Myocyte (in vitro differentiated cells): Measurements from ENCODE around the gene RAB3GAP2. TPM values are rescaled to one million over a fixed set of nuclear protein-coding genes. Genes with fewer than 3 reads are reported as not detected.
A peak's percentile ranks its signal among the peaks of the same experiment; 100 is the strongest.
"Not testable (repeated sequence)": the region's sequence is repeated elsewhere in the genome, so short reads cannot be mapped to it uniquely, and the experiment has no call there.

ENCODE experiments used
- DNase-seq: peaks from one replicate; pipeline ENCODE4 v3.0.0-alpha.2; 2012; ENCODE audit warnings: low read depth
- total RNA-seq: library from RNA; depleted of rRNA; stranded (reverse); fragments of >200 nt; gene quantifications from 2 replicates; pipeline ENCODE4 v1.2.3, GENCODE V29; 2014

RAB3GAP2 gene
- total RNA-seq, 1 donor from 2014 or later: 21.4 TPM

DNA sequence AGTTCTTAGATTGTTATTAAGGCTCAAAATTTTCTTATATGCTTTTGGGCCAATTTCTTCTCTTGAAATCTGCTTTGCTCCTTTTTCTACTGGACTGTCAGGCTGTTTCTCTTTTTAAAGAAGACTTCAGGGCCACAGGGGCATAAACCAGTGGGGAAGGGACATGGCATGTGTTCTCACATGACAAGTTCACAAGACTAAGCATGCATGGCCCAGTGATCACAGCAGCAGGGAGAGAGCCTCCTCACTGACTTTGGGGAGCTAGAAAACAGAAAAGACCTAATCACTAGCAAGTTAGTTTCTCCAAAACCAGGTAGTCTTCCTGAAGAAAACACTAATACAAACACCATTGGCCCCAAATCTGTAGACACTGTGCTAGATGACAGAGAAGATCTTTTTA lies 64.8 kb downstream of the RAB3GAP2 start:
- DNase-seq: no peak

DNA sequence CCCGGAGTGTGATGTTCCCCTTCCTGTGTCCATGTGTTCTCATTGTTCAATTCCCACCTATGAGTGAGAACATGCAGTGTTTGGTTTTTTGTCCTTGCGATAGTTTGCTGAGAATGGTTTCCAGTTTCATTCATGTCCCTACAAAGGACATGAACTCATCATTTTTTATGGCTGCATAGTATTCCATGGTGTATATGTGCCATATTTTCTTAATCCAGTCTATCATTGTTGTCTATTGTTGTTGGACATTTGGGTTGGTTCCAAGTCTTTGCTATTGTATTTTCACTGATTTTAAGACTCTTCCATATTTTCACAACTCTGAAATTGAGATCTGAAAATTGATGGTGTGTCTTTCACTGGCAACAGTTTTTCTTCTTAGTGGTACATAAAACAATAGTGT lies 67.5 kb downstream of the RAB3GAP2 start:
- DNase-seq: not testable (repeated sequence)

DNA sequence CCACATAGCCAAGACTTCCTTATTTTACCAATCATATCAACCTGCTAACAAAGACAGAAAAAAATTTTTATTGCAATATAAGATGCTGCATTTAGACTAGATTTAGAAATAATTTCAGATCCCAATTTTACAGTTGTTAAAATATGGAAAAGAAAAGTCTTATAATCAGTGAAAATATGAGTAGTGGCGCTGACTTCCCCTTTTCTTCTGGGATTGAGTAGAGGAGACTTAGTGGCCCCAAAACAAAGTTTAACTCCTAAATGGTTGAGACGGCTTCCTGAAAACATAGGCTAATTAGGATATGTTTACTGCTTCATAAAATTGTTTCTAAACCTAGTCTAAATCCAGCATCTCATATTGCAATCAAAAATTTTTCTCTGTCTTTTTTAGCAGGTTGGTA lies 68.4 kb downstream of the RAB3GAP2 start:
- DNase-seq: no peak

DNA sequence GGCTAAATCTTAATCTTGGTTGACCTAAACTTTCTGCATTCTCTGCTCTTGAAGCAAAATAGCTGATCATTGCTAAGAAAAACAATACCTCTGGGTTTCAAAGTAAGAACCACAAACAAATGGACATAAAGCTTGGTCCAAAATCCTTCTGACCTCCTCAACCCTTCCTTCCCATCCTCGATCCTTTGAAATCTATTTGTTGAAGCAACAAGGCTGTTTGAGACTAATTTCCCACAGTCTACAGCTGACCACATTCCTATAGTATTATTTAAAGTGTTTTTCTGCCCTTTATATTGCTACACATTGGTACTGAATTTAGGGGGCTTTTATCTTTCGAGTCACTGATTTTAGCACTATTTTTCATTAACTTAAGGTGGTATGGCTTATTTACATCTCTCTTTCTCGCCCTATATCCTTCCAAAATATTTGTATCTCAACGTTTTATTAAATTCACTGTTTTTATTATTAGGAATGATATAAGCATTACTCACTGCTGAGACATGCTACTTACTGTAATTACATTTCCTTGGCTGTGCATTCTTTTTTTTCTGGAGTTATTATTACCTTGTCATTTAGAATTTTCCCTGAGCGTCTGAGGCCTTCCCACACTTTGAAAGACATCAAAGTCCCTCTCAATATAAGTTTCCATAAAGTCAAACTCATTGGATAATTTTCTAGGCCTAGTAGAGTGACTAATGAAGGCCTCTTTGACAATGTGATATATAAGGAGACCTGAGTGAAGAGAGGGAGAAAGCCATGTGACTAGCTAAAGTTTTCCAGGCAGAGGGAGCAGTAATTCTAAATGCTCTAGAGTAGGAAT lies 73.9 kb downstream of the RAB3GAP2 start:
- no peak for DNase-seq

DNA sequence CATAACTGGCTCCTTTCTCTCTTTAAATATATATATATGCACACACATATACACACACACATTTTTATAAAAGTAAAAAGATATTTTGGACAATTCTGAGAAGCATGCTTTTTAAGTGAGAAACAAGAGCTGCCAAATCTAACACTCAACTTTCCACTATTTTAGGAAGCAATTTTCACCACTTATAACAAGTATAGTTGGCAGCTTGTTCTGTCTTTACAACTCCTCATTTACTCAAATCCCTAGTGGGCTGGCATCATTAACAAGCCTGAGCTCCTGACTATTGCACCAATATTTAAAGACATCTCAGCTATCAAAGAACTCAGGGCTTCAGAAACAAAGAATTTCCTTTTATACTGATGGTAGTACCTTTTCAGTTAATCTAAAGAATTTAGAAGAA lies 76.6 kb downstream of the RAB3GAP2 start:
- no peak for DNase-seq

DNA sequence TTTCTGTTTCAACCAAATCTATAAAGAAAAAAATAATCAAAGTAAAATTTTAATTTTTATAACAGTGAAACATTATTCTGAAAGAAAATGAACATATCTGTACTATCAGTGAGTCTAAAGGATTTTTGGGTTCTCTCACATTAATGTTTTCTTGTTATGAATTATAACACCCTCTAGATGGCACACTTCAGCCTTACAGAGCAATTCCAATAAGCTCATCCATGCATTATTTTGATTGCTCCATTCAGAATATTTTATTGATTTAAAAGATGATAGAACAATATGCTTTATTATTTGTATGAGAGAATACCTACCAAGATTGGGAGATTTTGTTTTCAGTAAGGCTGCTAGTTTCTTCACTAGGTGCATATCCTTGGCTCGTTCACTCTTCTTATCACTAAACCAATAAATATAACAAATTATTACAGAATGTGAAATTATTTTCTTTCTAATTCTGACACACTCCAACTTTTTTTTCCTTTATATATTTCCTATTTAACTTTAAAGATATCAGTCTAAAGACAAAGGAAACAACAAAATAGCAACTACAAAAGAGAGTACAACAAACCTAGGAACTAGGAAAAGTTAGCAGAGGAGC lies 82.4 kb downstream of the RAB3GAP2 start:
- DNase-seq: peak; percentile 24

DNA sequence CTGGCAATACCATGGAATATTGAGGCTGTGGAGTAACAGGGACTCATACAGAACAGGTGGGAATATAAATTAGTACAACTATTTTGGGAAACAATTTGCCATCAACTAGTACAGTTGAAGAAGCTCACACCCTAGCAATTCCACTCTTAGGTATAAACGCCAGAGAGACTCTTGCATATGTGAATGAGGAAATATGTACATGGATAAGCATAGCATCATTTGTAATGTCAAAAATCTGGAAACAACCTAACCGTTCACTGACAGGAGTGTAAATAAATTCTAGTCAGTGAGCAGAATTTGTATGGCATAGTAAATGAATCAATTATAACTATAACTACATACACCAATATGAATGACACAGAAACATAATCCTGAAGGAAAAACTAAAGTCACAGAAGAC lies 83.7 kb downstream of the RAB3GAP2 start:
- DNase-seq: no peak

DNA sequence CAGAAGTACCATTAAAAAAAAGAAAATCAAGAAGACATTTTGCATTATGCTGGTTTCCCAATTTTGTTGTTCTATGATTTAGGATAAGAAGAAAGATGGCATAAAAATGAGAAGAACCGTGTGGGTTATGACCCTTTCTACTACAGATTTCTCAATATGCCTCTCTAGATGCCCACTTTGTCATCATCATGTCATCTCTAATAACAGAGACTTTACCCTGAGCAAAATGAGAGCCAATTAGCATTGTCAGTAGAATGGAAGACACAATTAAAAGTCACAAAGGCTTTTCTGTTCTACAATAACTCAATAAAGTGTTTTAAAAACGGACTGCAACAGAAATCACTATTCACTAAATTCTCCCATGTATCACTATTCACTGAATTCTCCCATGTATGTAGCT lies 85.5 kb downstream of the RAB3GAP2 start:
- no peak for DNase-seq

DNA sequence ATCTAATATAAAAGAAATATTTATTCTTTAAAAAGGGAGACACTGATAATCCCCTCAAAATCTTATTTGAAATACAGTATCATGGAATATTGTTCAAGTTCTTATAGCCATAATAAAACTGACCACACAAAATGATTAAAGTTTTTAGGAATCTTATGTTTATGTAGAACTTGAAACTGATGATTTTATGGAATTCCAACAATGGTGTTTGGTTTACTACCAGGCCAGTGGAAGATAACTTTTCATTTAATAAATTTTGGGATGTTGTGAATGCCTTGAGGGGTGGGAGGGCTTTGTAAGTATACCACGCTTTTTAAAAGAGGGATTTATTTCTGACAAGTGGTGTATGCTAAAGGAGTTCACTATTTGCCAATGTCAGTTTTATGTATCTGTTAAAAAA lies 87.7 kb downstream of the RAB3GAP2 start:
- no peak for DNase-seq

DNA sequence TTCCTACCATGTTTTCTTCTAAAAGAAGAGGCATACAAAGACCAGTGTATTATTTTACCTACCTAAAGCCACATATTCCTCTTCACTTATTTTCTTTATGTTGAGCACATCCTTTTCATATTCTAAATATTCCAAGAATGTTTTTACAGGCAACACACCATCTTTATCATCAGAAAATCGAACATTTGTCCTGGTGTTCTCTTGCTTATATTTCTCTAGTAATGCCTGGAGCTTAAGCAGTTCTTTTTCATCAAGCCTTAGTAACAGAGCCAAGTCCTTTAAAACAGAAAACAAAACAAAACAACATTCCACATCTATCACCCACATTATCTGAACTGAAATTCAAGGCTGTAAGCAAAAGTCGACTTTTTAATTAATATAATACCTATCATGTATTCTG lies 89.6 kb downstream of the RAB3GAP2 start:
- peak; percentile 16 for DNase-seq

DNA sequence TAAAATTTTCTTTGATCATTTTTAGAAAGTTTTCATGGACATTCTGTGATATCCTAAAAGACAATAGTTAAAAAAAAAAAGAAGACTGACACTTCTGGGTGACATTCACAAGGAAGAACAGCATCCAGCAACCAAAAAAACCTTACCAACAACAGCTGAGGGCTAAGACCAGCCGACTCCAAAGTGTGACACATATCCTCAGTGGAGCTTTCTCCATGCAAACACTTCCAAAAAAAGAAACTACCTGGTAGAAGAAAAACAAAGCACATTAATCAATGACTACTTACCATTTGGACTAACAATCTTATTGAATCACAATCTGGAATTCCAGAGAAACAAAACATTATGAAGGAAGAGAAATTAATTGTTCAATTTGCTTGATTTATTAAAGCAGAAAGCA lies 90.1 kb downstream of the RAB3GAP2 start:
- DNase-seq: peak; percentile 82

DNA sequence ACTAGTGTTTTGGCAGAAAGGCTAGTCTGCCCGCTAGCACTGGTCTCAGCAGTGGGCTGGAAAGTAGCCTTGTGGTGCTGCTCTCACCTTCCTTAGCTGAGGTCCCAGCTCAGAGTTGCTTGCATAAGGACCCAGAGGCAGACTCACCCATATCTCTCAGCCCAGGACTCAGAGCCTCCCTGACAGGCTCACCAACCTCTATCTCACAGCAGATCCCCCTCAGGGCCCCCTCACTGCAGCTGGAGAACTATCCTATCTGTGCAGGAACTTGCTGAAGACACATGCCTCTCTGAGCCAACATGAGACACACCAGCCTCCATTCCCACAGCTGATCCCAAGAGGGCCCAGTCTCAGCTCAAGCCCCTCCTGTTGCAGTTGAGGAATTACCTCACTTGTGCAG lies 95.7 kb downstream of the RAB3GAP2 start:
- DNase-seq: no peak

DNA sequence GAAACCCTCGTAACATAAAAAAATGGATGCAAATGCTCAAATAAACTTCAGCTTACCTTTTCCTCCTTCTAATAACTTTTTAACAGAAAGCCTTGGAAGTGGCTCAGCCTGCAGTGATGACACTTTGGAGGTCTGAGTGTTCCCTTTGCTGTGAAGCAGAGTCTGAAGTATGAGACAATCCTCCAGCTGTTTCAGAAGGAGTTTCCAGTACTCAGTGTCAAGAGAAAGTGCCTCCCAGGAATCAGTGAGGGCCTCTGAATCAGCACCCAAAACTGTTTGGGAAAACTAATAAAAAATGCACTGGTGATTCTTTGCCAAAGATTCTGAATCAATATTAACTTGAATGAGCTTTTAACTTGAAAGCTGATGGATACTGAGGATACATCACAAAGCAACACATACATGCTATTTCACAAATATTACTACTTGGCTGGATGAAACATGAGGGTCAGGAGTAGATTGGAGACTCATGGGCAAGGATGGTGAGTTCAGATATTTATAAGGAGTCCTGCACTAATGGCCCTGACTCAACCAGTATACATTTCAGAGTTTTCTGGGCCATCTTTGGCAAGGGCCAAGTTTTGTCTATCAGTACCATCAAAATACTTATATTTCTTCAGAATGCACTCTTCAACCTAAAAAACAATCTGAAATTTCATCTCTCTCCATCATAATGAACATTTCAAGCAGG lies 101.3 kb downstream of the RAB3GAP2 start:
- no peak for DNase-seq

DNA sequence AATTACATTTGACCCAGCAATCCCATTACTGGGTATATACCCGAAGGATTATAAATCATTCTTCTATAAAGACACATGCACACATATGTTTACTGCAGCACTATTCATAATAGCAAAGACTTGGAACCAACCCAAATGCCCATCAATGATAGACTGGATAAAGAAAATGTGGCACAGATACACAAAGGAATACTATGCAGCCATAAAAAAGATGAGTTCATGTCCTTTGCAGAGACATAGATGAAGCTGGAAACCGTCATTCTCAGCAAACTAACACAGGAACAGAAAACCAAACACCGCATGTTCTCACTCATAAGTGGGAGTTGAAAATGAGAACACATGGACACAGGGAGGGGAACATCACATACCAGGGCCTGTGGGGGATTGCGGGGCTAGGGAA lies 102.4 kb downstream of the RAB3GAP2 start:
- DNase-seq: not testable (repeated sequence)

DNA sequence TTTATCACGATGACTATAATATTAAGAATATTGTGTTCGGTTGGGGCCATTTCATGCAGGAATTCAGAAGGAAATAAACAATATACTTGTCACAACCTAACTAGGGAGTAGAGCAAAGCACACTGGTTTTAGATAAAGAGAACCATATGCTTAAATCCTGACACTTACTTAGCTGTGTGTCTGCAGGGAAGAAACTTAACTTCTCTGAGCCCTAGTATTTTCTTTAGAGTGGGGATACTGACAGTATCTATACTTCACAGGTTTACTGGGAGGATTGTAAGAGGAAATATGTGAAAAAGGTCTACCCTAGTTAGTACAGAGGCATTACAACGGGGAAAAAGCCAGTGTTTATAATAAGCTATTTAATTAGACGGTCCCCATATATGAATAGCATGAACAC lies 105.4 kb downstream of the RAB3GAP2 start:
- no peak for DNase-seq

DNA sequence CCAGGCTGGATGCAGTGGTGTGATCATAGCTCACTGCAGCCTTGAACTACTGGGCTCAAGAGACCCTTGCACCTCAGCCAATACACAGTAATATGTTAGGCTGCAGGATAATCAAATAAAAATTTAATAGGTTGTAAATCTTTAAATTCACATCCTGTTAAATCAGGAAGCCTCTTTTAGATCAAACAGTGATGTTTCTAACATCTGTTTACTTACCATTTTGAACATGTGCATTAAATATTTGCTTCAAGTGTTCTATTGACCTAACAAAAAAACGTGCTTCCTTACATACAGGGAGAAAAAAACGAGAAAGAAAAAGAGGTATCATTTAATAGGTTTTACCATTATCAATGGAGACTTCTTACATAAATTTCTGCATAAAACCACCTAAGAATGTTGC lies 107.7 kb downstream of the RAB3GAP2 start:
- DNase-seq: no peak

DNA sequence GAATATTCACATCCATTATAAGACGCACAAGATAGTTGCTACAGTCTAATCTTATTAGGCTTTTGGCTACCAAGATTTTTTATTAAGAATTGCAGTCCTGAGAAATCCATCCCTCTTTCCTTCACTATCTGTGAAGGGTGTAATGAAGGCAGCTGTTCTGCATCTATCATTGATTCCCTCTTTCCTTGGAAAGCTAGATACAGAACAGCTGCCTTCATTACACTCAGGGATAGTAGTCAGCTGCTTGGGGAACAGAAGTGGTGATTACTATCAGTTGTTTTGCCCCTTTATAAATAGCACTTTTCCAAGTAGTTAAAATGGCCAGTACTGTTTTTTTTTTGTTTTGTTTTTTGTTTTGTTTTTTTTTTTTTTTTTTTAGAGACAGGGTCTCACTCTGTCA lies 108.1 kb downstream of the RAB3GAP2 start:
- DNase-seq: peak; percentile 81

DNA sequence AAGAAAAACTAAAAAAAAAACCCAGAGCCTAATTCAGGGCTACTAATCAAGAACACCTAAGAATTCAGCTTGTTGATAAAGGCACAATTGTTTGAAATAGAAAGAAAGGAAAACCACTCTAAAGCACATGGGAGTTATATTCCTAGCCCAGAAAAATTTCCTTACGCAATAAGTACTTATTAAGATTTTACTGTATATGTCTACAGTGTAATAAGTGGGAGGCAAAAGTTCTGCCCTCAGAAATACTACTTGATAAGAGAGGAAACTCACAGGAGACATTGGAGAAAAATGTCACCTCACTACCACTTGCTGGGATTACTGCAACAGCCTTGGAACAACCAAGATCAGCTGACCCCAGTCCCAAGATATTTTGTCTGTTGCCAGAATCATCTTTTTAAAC lies 112.2 kb downstream of the RAB3GAP2 start:
- DNase-seq: no peak

DNA sequence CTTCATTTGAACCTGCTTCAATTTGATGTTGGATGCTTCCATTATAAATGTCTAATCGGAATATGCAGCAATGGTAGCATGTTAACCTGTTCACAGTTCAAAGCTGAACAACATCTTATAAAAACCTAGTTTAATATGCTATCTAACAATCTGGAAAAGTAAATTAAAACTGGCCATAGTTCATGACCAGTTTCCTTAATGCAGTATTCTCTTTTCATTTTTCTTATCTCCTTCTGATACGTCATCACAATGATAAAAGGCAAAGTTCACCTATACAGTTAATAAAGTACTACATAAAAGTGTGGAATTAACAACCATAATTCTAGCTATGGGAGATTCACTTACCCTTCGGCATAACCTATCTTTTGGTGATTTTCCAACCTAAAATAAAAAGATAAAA lies 113.2 kb downstream of the RAB3GAP2 start:
- DNase-seq: no peak

DNA sequence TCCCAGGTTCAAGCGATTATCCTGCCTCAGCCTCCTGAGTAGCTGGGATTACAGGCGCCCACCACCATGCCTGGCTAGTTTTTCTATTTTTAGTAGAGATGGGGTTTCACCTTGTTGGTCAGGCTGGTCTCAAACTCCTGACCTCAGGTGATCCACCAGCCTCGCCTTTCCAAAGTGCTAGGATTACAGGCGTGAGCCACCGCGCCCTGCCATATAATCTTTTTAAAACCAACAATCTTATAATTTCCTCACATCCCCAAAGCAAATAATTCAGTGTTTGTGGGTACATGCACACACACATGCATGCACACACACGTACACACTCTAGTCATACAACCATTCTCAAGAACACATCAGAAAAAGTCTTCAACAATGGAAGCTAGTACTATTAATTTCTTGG lies 113.7 kb downstream of the RAB3GAP2 start:
- not testable (repeated sequence) for DNase-seq

DNA sequence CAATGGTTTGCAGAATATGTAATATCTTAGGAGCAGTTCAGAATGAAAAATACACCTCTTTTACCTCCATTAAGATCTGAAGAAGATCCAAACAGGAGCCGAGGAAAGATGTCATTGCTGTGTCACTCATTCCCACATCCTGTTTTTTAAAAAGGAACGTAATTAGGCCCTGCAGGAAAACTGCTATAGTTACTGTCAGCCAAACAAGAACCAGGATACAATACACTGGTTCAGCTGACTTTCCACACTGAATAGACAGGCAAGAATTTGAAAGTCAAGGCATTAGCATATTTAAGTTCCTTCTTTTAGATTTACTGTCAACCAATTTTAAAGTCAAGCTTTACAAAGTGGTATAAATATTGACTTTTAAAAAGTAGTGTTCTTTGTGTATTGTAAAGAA lies 114.5 kb downstream of the RAB3GAP2 start:
- DNase-seq: no peak

DNA sequence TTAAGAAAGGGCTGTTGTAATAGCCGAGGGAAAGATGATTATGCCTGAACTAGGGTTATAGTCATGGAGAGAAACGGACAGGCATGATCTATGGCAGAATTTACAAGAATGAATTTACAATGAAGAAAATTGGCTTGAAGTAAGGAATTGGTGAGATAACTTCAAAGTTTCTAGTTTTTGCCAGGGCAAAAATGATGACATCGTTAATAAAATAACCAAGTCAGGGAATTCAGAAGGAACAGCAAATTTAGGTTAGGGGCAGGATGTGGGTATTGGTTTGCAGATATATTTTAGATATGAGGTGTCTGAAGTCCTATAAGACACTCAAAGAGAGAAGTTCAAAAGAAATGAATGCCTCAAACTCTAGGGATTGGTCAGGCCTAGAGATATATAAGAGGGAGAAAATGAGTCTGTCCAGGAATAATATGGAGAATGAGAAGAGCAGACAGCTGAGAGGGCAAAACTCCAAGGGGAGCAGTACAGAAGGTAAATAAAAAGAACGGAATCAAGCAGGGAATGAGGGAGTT lies 115.6 kb downstream of the RAB3GAP2 start:
- DNase-seq: no peak
